K562 treated with DMSO at 1 percent for 4 hours (cell line): Measurements from ENCODE around the gene SFN. TPM values are rescaled to one million over a fixed set of nuclear protein-coding genes. Genes with fewer than 3 reads are reported as not detected.

Source experiments
- total RNA-seq: library from RNA; unstranded; fragments of 300-600 nt; gene quantifications from 2 replicates; pipeline ENCODE4 v1.2.3, GENCODE V29; 2022; ENCODE audit not compliant: insufficient read depth

SFN gene
- 1.1 TPM in 2 replicates for total RNA-seq

DNA sequence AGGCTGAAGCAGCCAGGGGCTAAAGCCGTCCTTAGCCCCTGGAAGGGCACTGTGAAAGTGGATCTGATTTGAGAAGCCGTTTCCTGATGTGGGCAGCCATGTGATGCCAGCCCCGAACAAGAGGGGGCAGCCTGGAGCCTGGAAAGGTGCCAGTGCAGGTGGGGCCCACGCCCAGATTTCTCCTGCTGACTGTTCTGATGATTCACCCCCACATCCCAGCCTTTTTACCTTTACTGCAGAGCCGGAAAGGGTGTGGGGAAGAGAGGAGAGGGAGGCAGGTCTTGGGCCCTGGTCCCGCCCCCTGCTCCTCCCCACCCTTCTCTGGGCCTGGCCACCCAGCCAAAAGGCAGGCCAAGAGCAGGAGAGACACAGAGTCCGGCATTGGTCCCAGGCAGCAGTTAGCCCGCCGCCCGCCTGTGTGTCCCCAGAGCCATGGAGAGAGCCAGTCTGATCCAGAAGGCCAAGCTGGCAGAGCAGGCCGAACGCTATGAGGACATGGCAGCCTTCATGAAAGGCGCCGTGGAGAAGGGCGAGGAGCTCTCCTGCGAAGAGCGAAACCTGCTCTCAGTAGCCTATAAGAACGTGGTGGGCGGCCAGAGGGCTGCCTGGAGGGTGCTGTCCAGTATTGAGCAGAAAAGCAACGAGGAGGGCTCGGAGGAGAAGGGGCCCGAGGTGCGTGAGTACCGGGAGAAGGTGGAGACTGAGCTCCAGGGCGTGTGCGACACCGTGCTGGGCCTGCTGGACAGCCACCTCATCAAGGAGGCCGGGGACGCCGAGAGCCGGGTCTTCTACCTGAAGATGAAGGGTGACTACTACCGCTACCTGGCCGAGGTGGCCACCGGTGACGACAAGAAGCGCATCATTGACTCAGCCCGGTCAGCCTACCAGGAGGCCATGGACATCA is at the start of gene SFN:
SFN (plus strand) TSS at position 369 of the 904 bp plus-strand sequence; CDS start at position 433, 64 bp downstream.

GRCh38 chr1:26826261-26827105 is 36.5 kb upstream of the SFN start, which contains the start of gene ZDHHC18:
ZDHHC18 (plus strand) TSS chr1:26826688; CDS start chr1:26826805, 117 bp downstream.

DNA sequence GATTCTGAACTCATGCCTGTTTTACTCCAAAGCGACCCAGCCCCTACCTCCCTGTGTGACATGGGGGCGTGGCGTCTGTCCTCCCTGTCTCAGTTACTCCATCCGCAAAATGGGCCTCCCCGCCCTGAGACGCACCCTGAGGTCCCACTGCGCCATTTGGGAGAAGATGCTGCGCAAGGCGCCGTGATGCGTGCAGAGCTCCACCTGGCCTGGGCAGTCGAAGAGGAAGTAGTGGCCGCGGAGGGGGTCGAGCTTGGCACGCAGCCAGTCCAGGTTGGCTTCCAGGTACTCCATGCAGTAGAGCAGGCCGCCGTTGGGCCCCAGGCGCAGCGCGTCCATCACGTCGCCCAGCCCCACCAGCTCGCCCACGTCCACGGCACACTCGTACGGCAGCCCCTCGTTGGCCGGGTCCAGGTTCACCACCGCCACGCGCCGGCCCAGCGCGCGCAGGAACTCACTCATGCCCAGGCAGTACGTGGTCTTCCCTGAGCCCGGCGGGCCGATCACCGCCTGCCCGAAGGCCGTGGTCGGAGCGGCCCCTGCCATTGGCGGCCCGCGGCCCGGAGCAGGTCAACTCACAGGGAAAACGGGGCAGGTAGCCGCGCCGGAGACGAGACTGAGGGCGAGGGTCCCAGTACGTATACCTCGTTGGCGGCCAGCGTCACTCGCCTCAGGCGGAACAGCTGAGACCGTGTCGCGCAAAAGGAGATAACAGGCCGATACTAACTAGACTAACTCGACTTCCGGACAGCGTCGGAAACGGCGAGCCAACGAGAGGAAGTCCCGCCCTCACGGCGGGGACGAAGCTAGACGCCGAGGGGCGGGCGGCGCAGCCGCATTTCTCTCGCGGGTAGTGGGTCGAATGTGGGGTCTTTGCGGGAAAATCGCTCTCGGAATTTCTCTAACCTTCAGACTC is 26.9 kb downstream of the SFN start, which contains the start of gene GPN2:
GPN2 (minus strand) TSS at position 733 of the 916 bp plus-strand sequence; CDS start at position 546, 187 bp downstream.

GRCh38 chr1:26900001-26900814 is 37.3 kb downstream of the SFN start, which contains the start of gene GPATCH3:
GPATCH3 (minus strand) TSS chr1:26900467; CDS start chr1:26900442, 25 bp downstream.

Other genes with a start within 250 kb of the SFN start
- 35.2 and 40.5 TPM in 2 replicates for gene ARID1A, start 167.1 kb upstream of the SFN start, total RNA-seq
- 11.0 and 11.3 TPM in 2 replicates for gene PIGV, start 75.2 kb upstream of the SFN start, total RNA-seq
- 24.9 and 29.1 TPM in 2 replicates for gene ZDHHC18, start 36.5 kb upstream of the SFN start, total RNA-seq
- gene GPN2, start 27.1 kb downstream of the SFN start, total RNA-seq, result 23.9 and 30.3 TPM in 2 replicates
- gene GPATCH3, start 37.3 kb downstream of the SFN start, total RNA-seq, result 19.8 and 20.9 TPM in 2 replicates
- not detected in 2 replicates for gene NR0B2, start 50.8 kb downstream of the SFN start, total RNA-seq
- 153 and 159 TPM in 2 replicates for gene NUDC, start 58.6 kb downstream of the SFN start, total RNA-seq
- 1.5 TPM in 1 of 2 replicates, not detected in the other for gene KDF1, start 97.3 kb downstream of the SFN start, total RNA-seq
- gene TRNP1, start 130.5 kb downstream of the SFN start, total RNA-seq, result 0.42 TPM in 1 of 2 replicates, not detected in the other
- 3.9 and 4.7 TPM in 2 replicates for gene TENT5B, start 149.7 kb downstream of the SFN start, total RNA-seq